H9 (cell line): ENCODE measurements around the gene TRIM52. TPM values are rescaled to one million over a fixed set of nuclear protein-coding genes. Genes with fewer than 3 reads are reported as not detected.

Experiments
- DNase-seq: peaks from one replicate; pipeline ENCODE4 v3.0.0-alpha.2; 2017
- H2AFZ ChIP-seq: one replicate; pipeline ENCODE4 v1.6.1; 2013; ENCODE audit warnings: mild to moderate bottlenecking, low read length, control low read depth, moderate library complexity
- H2AK5ac ChIP-seq: 2 replicates; pipeline ENCODE4 v1.6.1; 2013; ENCODE audit warnings: low read length, control low read depth, mixed read lengths; ENCODE audit not compliant: insufficient read length
- H2BK120ac ChIP-seq: one replicate; pipeline ENCODE4 v1.6.1; 2013; ENCODE audit warnings: low read depth, mild to moderate bottlenecking, low read length, control low read depth, inconsistent platforms; ENCODE audit not compliant: poor library complexity, severe bottlenecking
- H2BK12ac ChIP-seq: 2 replicates; pipeline ENCODE4 v1.6.1; 2013; ENCODE audit warnings: low read length, control low read depth, mixed read lengths, low read depth; ENCODE audit not compliant: insufficient read length
- H2BK15ac ChIP-seq: 2 replicates; pipeline ENCODE4 v1.6.1; 2013; ENCODE audit warnings: low read depth, low read length, control low read depth
- H2BK20ac ChIP-seq: one replicate; pipeline ENCODE4 v1.6.1; 2013; ENCODE audit warnings: low read depth, mild to moderate bottlenecking, low read length, control low read depth, inconsistent platforms; ENCODE audit not compliant: poor library complexity, severe bottlenecking
- H2BK5ac ChIP-seq: 2 replicates; pipeline ENCODE4 v1.6.1; 2013; ENCODE audit warnings: low read length, control low read depth, mixed read lengths; ENCODE audit not compliant: insufficient read length
- H3K14ac ChIP-seq: 2 replicates; pipeline ENCODE4 v1.6.1; 2013; ENCODE audit warnings: low read length, control low read depth; ENCODE audit not compliant: insufficient read depth
- H3K18ac ChIP-seq: 2 replicates; pipeline ENCODE4 v1.6.1; 2013; ENCODE audit warnings: low read depth, mild to moderate bottlenecking, mixed read lengths, low read length, control low read depth; ENCODE audit not compliant: insufficient read length
- H3K23ac ChIP-seq: 2 replicates; pipeline ENCODE4 v1.6.1; 2013; ENCODE audit warnings: low read length, control low read depth, mixed read lengths, low read depth; ENCODE audit not compliant: insufficient read length
- H3K23me2 ChIP-seq: 2 replicates; pipeline ENCODE4 v1.6.1; 2013; ENCODE audit warnings: low read depth, mild to moderate bottlenecking, mixed read lengths, low read length, control low read depth; ENCODE audit not compliant: insufficient read length, poor library complexity, severe bottlenecking
- H3K27ac ChIP-seq: 2 replicates; pipeline ENCODE4 v1.5.1; 2013; ENCODE audit warnings: low read length, control low read depth, mixed read lengths, low read depth; ENCODE audit not compliant: insufficient read length
- H3K27me3 ChIP-seq: 2 replicates; pipeline ENCODE4 v1.6.1; 2013; ENCODE audit warnings: low read length, control low read depth, inconsistent platforms; ENCODE audit not compliant: insufficient read depth
- H3K4ac ChIP-seq: 2 replicates; pipeline ENCODE4 v1.6.1; 2013; ENCODE audit warnings: low read depth, mild to moderate bottlenecking, control low read depth, inconsistent platforms, low read length, moderate library complexity
- H3K4me1 ChIP-seq: 2 replicates; pipeline ENCODE4 v1.6.1; 2013; ENCODE audit warnings: low read length, control low read depth, inconsistent platforms; ENCODE audit not compliant: insufficient read depth
- H3K4me2 ChIP-seq: 2 replicates; pipeline ENCODE4 v1.6.1; 2013; ENCODE audit warnings: low read length, control low read depth, mixed read lengths; ENCODE audit not compliant: insufficient read length, insufficient read depth
- H3K56ac ChIP-seq: 2 replicates; pipeline ENCODE4 v1.6.1; 2013; ENCODE audit warnings: low read depth, mild to moderate bottlenecking, mixed read lengths, low read length, control low read depth; ENCODE audit not compliant: insufficient read length
- H3K79me1 ChIP-seq: 2 replicates; pipeline ENCODE4 v1.6.1; 2013; ENCODE audit warnings: low read depth, mild to moderate bottlenecking, moderate library complexity, low read length, control low read depth, inconsistent platforms; ENCODE audit not compliant: insufficient read depth, poor library complexity, severe bottlenecking
- H3K79me2 ChIP-seq: 2 replicates; pipeline ENCODE4 v1.6.1; 2013; ENCODE audit warnings: low read length, control low read depth, inconsistent platforms; ENCODE audit not compliant: insufficient read depth
- H3K9ac ChIP-seq: 2 replicates; pipeline ENCODE4 v1.6.1; 2013; ENCODE audit warnings: low read length, control low read depth, mixed read lengths; ENCODE audit not compliant: insufficient read length; ENCODE audit errors: extremely low read depth
- H3K9me3 ChIP-seq: one replicate; pipeline ENCODE4 v1.6.1; 2013; ENCODE audit warnings: low read depth, low read length, inconsistent platforms; ENCODE audit not compliant: control insufficient read depth
- H3T11ph ChIP-seq: one replicate; pipeline ENCODE4 v1.6.1; 2013; ENCODE audit warnings: mild to moderate bottlenecking, low read length, control low read depth, inconsistent platforms
- H4K20me1 ChIP-seq: one replicate; pipeline ENCODE4 v1.6.1; 2013; ENCODE audit not compliant: control insufficient read depth, insufficient read length, insufficient read depth
- H4K5ac ChIP-seq: 2 replicates; pipeline ENCODE4 v1.6.1; 2013; ENCODE audit warnings: low read depth, mild to moderate bottlenecking, mixed read lengths, low read length, control low read depth; ENCODE audit not compliant: insufficient read length
- H4K8ac ChIP-seq: replicated peaks from 2 replicates; pipeline ENCODE4 v1.6.1; 2013; ENCODE audit warnings: low read length, control low read depth, mixed read lengths, low read depth; ENCODE audit not compliant: insufficient read length
- H4K91ac ChIP-seq: 2 replicates; pipeline ENCODE4 v1.6.1; 2013; ENCODE audit warnings: low read depth, mild to moderate bottlenecking, moderate library complexity, mixed read lengths, low read length, control low read depth; ENCODE audit not compliant: insufficient read length
- H3K27ac Mint-ChIP-seq, 3 experiments: 2 replicates in 2 of 3; 3 replicates in 1 of 3; pipeline ENCODE4 v1.8.0; 2020 to 2021; ENCODE audit warnings: mixed read lengths in 3 of 3, mild to moderate bottlenecking in 1 of 3, moderate library complexity in 1 of 3
- H3K27me3 Mint-ChIP-seq: 2 replicates; pipeline ENCODE4 v1.8.0; 2021; ENCODE audit warnings: low read depth, mild to moderate bottlenecking, moderate library complexity, mixed read lengths
- H3K36me3 Mint-ChIP-seq, 3 experiments: 2 replicates in 2 of 3; 3 replicates in 1 of 3; pipeline ENCODE4 v1.8.0; 2020 to 2021; ENCODE audit warnings: low read depth in 3 of 3, mixed read lengths in 3 of 3; ENCODE audit not compliant: insufficient read depth in 1 of 3
- H3K4me1 Mint-ChIP-seq, 2 experiments: 2 replicates each; pipeline ENCODE4 v1.8.0; 2020; ENCODE audit warnings: mixed read lengths in 2 of 2
- H3K4me3 Mint-ChIP-seq, 2 experiments: 2 replicates in 1 of 2; 3 replicates in 1 of 2; pipeline ENCODE4 v1.8.0; 2020 to 2021; ENCODE audit warnings: mild to moderate bottlenecking in 2 of 2, mixed read lengths in 2 of 2, moderate library complexity in 1 of 2
- H3K9me3 Mint-ChIP-seq, 2 experiments: 2 replicates in 1 of 2; 3 replicates in 1 of 2; pipeline ENCODE4 v1.8.0; 2020; ENCODE audit warnings: mild to moderate bottlenecking in 2 of 2, mixed read lengths in 2 of 2, moderate library complexity in 1 of 2
- WGBS: extraction: QIAGEN DNeasy Blood & Tissue Kit; methylation state at CpG from one replicate; pipeline ENCODE4 v1.1.7; 2013; ENCODE audit warnings: missing lambda C conversion rate, low lambda C conversion rate, mixed read lengths; ENCODE audit not compliant: insufficient read length; ENCODE audit errors: extremely low coverage; 5-methylcytosine and 5-hydroxymethylcytosine counted together
- total RNA-seq: library from RNA; stranded (reverse); gene quantifications from 2 replicates; pipeline ENCODE4 v1.2.1, GENCODE V29; 2021
- TF ChIP-seq, protein P1 (sequence below): fragments of 200-600 bp; sonication (generic); conservative IDR thresholded peaks from 3 replicates; pipeline ENCODE4 v1.8.0; 2021; ENCODE audit warnings: antibody characterized with exemption, mild to moderate bottlenecking

Gene TRIM52
- total RNA-seq, 1 experiment from 2014 or later, result 5.1 TPM

GRCh38 chr5:181219262-181220177 is 41.4 kb downstream of the TRIM52 start:
- no peak overlapping the region for H3K4ac ChIP-seq
- no peak overlapping the region for H4K8ac ChIP-seq
- no peak overlapping the region for H3K27ac ChIP-seq
- no peak overlapping the region for H2BK5ac ChIP-seq
- H3K4me2 ChIP-seq, result no peak overlapping the region
- peaks cover 2 to 3% (median 3%) of the 10 kb centered on the region in 3 experiments; a peak in 4 of 7 replicates for H3K36me3 Mint-ChIP-seq
- H3T11ph ChIP-seq, result no peak overlapping the region
- H4K20me1 ChIP-seq, result no peaks in the 10 kb centered on the region
- no peak overlapping the region for H2AK5ac ChIP-seq
- H4K5ac ChIP-seq, result no peak overlapping the region
- DNase-seq, result peak; percentile 44
- H3K4me1 Mint-ChIP-seq, result peaks cover 25 to 31% of the 10 kb centered on the region in 2 experiments
- no peak overlapping the region for H2AFZ ChIP-seq
- H2BK120ac ChIP-seq, result no peak overlapping the region
- TF ChIP-seq, protein P1, sequence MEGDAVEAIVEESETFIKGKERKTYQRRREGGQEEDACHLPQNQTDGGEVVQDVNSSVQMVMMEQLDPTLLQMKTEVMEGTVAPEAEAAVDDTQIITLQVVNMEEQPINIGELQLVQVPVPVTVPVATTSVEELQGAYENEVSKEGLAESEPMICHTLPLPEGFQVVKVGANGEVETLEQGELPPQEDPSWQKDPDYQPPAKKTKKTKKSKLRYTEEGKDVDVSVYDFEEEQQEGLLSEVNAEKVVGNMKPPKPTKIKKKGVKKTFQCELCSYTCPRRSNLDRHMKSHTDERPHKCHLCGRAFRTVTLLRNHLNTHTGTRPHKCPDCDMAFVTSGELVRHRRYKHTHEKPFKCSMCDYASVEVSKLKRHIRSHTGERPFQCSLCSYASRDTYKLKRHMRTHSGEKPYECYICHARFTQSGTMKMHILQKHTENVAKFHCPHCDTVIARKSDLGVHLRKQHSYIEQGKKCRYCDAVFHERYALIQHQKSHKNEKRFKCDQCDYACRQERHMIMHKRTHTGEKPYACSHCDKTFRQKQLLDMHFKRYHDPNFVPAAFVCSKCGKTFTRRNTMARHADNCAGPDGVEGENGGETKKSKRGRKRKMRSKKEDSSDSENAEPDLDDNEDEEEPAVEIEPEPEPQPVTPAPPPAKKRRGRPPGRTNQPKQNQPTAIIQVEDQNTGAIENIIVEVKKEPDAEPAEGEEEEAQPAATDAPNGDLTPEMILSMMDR, result no peak
- peak overlapping the region; percentile 58 to 77 for H3K4me3 Mint-ChIP-seq
- no peak overlapping the region for H2BK12ac ChIP-seq
- H3K9me3 Mint-ChIP-seq, result peaks cover 0 to 8% of the 10 kb centered on the region in 2 experiments; a peak in 2 of 5 replicates
- no peak overlapping the region for H3K56ac ChIP-seq
- peaks cover 15% of the 10 kb centered on the region for H3K23me2 ChIP-seq
- no peak overlapping the region for H3K18ac ChIP-seq
- no peaks in the 10 kb centered on the region; the same call in 1 of the 2 replicates for H3K27me3 ChIP-seq
- no CpG with 5 or more reads among the region's 49 CpGs for WGBS
- H2BK15ac ChIP-seq, result no peak overlapping the region
- no peaks in the 10 kb centered on the region; the same call in 1 of the 2 replicates for H3K4me1 ChIP-seq
- no peaks in the 10 kb centered on the region for H3K79me2 ChIP-seq
- H3K9me3 ChIP-seq, result no peaks in the 10 kb centered on the region
- 0 out of 7 replicates have a peak overlapping the region, but pooled peaks of 1 of the 3 experiments have one; percentile 36 for H3K27ac Mint-ChIP-seq
- H3K27me3 Mint-ChIP-seq, result peaks cover 36% of the 10 kb centered on the region
- H3K9ac ChIP-seq, result no peak overlapping the region
- no peak overlapping the region for H2BK20ac ChIP-seq
- no peaks in the 10 kb centered on the region for H3K79me1 ChIP-seq
- H4K91ac ChIP-seq, result no peak overlapping the region
- H3K23ac ChIP-seq, result no peak overlapping the region
- no peak overlapping the region for H3K14ac ChIP-seq
